Glomerular visceral epithelial cell (primary cell): Measurements from ENCODE around the gene PTPRD.

Experiments used
- DNase-seq: peaks from one replicate; pipeline ENCODE4 v3.0.0-alpha.2; 2016; ENCODE audit errors: extremely low spot score

Gene PTPRD

GRCh38 chr9:8684978-8685708, 1927.7 kb downstream of the PTPRD start:
- DNase-seq = no peak

GRCh38 chr9:8683496-8683895, 1929.3 kb downstream of the PTPRD start:
- no peak for DNase-seq

GRCh38 chr9:8680658-8681057, 1932.1 kb downstream of the PTPRD start:
- no peak for DNase-seq

- no peak for DNase-seq
Observed at GRCh38 chr9:8680157-8680556, 1932.6 kb downstream of the PTPRD start.

- DNase-seq = no peak
Observed at GRCh38 chr9:8679371-8679822, 1933.4 kb downstream of the PTPRD start.

- peak; percentile 58 for DNase-seq
Observed at GRCh38 chr9:8677741-8678140, 1935.1 kb downstream of the PTPRD start.

GRCh38 chr9:8674536-8674935, 1938.3 kb downstream of the PTPRD start:
- DNase-seq = no peak

GRCh38 chr9:8673830-8674229, 1939.0 kb downstream of the PTPRD start:
- no peak for DNase-seq

GRCh38 chr9:8670751-8671150, 1942.1 kb downstream of the PTPRD start:
- no peak for DNase-seq

GRCh38 chr9:8668751-8669150, 1944.1 kb downstream of the PTPRD start:
- DNase-seq = no peak

- DNase-seq = no peak
Observed at GRCh38 chr9:8668231-8668630, 1944.6 kb downstream of the PTPRD start.

- DNase-seq = no peak
Observed at GRCh38 chr9:8666060-8666459, 1946.7 kb downstream of the PTPRD start.

GRCh38 chr9:8660383-8660782, 1952.4 kb downstream of the PTPRD start:
- peak; percentile 95 for DNase-seq

GRCh38 chr9:8659108-8659507, 1953.7 kb downstream of the PTPRD start:
- DNase-seq = no peak

GRCh38 chr9:8655071-8655470, 1957.7 kb downstream of the PTPRD start:
- no peak for DNase-seq

- DNase-seq = no peak
Observed at GRCh38 chr9:8653855-8654254, 1958.9 kb downstream of the PTPRD start.

- no peak for DNase-seq
Observed at GRCh38 chr9:8653111-8653510, 1959.7 kb downstream of the PTPRD start.

- DNase-seq = no peak
Observed at GRCh38 chr9:8652255-8652654, 1960.5 kb downstream of the PTPRD start.

- no peak for DNase-seq
Observed at GRCh38 chr9:8651846-8652215, 1961.0 kb downstream of the PTPRD start.

- DNase-seq = no peak
Observed at GRCh38 chr9:8651070-8651845, 1961.5 kb downstream of the PTPRD start.

- no peak for DNase-seq
Observed at GRCh38 chr9:8649807-8650206, 1963.0 kb downstream of the PTPRD start.

GRCh38 chr9:8649160-8649559, 1963.6 kb downstream of the PTPRD start:
- DNase-seq = no peak

- peak; percentile 13 for DNase-seq
Observed at GRCh38 chr9:8648271-8648845, 1964.4 kb downstream of the PTPRD start.
